ENCODE results near the gene SLC23A3.
A peak's percentile ranks its signal among the peaks of the same experiment; 100 is the strongest.

The SLC23A3 gene

GRCh38 chr2:219169930-219170654, at the start of gene SLC23A3:
Gene SLC23A3, minus strand, starts transcription at chr2:219170029. Its CDS starts 45 bp downstream, at chr2:219169984.
- DNase-seq = no peak

DNA sequence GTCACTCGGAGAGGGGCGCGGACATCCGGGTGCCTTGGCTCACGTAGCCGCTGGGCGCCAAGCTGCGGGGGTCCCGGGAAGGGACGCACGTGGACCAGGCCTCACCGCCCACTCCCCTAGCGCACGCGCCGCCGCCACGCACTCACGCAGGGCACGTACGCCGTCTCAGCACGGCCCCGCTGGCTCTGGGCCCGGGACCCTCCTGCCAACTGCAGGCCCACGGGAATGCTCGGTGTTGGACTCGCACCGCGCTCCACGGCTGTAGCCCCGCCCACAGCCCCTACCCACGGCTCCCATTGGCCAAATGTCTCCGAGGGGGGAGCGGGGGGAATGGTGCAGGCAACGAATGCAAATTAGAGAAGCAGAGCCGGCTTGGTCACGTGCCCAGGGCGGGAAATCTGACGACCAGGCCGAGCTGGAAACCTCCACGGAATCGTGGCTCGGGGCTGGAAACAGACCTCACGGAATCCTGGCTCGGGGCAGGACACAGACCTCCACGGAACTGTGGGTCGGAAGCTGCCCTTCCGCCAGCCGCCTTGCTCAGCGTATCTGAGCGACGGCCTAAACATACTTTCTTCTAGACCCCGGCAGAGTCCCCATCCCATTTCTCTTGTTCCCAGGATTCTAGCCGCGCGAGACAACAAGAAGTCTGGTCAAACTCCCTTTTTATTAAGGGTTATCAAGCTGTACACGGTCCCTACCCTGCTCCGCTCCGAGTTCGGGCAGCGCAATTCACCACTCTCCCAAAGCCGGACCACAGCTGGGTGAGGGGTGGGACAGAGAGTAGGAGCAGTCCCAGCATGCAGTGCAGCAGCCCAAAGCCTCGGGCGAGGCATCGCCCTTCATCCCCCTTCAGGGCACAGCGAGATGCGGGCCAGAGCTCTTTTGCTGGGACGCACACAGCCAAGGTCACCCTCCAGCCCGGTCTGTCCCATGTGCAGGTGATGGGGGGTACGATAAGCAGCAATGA, 49.2 kb upstream of the SLC23A3 start, which contains the start of gene ABCB6:
Gene ABCB6, minus strand, starts transcription at position 227 of the 970 bp plus-strand sequence. CDS start 285 bp downstream, outside the sequence.
- DNase-seq = no peak

DNA sequence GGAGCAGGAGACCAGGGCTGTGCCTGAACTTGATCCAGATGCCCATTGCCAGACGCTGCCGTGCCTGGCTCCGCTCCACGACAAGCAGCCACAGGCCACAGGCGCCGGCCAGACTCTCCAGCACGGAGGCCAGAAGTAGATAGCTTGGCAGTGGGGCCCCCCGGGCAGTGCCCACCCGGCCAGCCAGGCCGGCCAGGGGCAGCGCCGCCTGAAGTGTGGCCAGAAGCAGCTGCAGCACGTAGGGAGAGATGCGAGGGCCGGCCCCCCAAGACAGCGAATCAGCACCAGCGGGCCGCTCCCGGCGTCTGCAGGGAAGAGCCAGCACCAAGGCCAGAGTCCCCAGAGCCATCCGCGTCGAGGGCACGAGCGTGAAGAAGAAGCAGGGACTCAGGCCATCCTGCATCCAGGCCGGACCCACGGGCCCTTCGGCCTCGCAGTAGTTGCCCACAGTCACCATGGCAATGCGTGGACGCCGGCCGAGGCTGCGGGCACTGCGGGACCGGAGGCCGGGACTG, 48.4 kb upstream of the SLC23A3 start:
- no peak for DNase-seq

DNA sequence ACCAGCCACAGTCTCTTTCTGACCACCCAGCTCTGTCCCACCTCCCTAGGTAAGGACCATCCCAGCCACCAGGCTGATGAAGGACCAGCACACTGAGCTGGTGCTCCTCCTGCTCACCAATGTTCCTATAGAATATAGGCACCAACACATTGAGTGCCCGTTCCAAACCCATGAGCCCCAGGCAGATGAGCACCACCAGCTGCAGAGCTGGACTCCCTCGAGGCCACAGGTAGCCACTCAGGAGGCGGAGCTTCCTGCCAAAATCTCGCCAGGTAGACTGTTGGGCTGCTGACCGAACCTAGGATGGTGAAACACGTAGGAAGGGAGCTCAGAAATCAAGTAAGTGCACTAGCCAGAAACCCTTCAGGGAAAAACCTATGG, 46.7 kb upstream of the SLC23A3 start:
- no peak for DNase-seq

- no peak for DNase-seq
Observed at GRCh38 chr2:219215871-219216534, 46.2 kb upstream of the SLC23A3 start.

GRCh38 chr2:219214786-219215185, 45.0 kb upstream of the SLC23A3 start:
- DNase-seq = no peak

- no peak for DNase-seq
Observed at GRCh38 chr2:219214141-219214540, 44.3 kb upstream of the SLC23A3 start.

DNA sequence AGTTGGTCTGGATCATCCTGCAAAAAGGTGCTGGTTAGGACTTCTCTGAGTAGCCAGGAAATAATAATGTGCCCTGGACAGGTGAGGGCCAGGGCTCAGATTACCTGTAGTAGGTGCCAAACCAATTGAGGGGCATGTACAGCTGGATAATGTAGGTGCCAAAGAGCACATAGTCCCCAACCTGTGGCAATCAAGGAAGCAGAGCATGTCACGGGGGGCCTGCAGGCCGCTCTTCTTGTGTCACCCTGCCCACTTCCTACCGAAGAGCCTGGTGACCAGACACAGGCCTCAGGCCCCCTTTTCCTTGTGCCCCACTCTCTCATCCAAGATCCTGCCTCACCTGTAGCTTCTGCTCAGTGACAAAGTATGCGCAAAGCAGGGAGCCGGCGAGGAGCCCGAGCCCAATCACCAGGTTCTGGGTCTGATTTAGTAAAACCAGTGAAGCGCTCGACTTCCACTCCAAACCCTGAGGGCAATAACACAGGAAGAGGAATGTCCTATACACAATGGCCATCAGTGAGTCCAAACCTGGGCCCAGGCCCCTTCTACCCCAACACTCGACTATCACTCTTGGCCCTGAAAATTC, 43.8 kb upstream of the SLC23A3 start:
- DNase-seq = no peak

DNA sequence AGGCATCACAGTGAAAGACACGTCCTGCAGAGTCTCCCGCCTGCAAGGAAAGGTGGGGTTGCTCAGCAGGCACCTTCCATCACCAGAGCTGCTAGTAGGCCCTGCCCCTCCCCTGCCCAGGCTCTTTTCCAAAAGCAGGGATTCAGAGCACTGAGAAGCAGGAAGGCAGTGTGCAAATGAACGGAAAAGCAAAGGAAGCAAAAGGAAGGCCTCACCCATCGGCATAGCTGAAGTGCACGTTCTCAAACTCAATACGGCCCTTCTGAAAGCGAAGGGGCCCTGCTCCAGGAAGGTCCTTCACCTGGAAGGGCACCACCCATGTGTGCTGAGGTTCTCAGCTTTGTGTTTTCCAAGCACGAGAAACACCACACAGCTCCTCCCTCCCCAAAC, 43.2 kb upstream of the SLC23A3 start:
- no peak for DNase-seq

DNA sequence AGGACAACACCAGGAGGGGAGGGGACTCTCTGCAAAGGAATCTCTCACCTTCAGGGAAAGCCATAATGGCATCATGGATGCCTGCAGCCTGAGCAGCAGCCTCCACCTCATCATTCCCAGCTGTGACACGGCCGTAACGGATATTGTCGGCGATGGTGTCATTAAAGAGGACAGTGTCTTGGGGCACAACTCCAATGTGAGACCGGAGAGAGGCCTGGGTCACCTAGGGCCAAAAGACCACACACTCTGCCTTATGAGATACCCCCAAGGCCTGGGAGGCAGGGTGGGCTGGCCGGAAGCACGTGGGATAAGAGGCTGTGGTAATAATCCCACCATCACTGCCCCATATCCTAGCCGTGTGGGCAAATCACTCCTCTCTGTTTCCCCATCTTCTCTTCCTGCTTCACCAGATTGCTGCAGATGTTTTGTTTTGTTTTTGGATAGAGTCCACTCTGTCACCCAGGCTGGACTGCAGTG, 41.1 kb upstream of the SLC23A3 start:
- DNase-seq = no peak

DNA sequence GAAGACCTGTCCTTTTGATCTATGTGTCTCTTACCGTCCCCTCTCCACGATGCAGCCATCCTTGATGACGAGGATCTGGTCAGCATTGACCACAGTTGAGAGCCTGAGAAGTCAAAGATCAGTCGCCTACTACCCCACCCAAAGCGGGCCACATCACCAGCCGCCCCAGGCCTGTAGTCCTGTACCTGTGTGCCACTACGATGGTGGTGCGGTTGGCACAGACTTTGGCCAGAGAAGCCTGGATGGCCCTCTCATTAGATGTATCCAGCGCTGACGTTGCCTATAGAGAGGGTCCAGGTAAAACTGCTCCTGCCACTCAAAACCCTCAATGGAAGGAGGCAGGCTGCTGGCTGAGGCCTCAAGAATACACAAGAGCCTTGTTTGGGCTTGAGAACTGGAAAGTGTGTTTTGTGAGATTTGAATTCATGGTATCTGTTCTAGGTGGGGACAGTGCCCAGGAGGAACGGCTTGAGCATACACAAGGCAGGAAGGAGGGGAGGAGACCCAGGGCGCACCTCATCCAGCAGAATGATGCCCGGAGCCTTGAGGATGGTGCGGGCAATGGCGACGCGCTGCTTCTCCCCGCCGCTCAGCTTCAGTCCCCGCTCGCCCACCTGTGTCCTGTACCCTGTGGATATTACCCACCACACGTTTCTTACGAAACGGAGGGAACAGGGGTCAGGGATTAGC, 40.5 kb upstream of the SLC23A3 start:
- no peak for DNase-seq

DNA sequence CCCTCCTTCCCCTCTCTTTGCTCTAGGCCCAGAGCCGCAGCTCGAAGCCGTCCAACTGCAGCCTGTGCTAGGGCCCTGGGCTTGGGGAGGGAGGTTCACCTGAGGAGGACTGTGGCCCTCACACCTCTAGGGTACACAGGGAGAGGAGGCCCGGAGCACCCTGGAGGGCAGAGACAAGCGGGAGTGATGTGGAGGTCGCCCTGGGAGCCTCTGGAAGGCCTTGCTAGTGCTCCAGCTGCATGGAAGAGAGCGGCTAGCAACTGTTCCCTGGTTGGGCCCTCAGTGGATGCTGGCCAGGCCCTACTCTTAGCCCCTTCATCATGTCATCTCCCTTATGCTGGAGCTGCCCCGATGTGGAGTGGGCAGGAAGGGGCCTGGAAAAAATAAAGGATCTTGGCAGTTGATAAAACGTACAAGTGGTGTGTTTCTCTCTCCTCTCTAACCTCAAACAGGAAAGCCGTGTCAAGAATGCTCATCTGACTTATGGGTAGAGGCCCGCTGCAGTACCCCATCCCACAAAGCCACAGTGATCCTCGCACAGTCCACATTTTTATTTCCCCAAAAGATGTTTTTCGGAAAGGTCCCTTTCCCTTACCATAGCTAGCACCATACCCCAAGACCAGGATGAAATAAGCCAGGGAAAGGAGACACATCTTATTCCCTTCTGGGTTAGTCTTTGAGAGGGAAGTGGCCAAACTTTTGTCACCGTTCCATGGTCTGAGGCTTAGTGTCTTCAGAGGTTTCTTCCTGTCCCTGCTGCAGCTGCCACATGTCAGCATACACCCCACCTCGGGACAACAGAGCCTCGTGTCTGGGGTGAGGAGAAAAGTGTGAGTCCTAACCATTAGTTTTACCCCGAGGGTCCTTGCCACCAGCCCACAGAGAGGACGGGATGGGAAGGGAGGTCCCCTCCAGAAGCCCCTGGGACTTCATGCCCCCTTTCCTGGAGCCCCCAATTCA, 39.7 kb upstream of the SLC23A3 start:
- DNase-seq = peak; percentile 56 to 65

- DNase-seq = no peak
Observed at GRCh38 chr2:219207884-219208740, 38.3 kb upstream of the SLC23A3 start.

DNA sequence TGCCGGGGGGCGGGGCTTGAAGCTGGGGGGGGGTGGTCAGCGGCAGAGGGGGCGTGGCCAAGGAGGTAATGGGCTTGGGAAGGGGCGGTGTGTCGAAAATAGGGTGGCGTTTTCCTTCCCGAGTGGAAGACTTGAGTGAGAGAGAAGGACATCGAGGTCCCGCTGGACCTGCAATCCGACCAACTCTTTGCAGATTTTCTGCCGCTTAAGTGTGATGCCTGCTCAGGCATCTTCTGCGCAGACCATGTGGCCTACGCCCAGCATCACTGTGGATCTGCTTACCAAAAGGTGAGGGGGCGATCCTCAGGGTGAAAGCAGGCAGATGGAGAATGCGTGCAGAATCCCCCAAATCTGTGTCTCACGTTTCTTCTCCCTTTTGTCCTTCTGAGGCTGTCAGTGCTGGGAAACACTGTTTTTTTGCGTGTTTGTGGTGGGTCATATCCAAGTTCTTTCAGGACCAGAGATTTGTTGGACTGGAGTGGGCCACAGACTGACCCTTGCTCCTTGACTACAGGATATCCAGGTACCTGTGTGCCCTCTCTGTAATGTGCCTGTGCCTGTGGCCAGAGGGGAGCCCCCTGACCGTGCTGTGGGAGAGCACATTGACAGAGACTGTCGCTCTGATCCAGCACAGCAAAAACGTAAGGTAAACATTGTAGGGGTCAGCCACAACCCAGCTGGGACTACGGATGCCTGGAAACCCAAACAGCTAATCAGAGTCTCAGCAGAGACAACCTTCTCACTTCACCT, 37.5 kb upstream of the SLC23A3 start:
- no peak for DNase-seq

DNA sequence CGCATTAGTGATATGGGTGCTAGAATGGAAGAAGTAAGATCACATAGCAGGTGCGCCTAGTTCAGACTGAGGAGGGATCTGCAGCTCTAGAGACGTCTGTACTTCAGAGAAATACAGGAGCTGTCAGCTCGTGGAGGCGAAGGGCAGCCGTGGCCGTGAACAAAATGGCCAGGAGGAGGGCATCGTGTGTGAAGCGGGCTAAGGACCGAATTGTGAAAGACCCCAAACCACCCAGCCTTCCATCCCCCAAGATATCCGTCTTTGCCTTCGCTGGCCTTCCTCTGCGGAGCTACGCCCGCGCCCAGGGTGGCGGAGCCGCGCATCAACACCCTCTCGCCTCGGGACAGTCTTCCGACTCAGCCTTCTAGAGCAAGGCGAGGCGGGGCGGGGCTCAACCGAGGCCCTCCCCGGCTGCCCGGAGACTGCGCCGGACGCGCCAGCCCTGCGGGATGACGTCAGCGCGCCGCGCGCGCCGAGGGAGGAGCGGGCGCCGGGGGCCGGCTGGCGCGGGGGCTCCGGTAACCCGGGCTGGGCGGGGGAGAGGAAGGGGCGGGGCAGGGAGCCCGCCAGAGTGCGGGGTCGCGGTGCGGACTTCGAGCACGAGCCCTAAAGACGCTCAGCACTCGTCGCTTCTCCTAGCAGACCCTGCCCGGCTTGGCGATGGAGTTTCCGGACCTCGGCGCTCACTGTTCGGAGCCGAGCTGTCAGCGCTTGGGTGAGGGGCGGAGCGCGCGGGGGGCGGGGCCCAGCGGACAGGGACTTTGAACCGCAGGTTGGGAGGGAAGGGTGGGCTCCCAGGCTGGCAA, 36.7 kb upstream of the SLC23A3 start, which contains the start of gene ZFAND2B:
Gene ZFAND2B, plus strand, starts transcription at position 455 of the 806 bp plus-strand sequence. Its CDS starts 206 bp downstream, at position 661.
- peak; percentile 72 for DNase-seq

DNA sequence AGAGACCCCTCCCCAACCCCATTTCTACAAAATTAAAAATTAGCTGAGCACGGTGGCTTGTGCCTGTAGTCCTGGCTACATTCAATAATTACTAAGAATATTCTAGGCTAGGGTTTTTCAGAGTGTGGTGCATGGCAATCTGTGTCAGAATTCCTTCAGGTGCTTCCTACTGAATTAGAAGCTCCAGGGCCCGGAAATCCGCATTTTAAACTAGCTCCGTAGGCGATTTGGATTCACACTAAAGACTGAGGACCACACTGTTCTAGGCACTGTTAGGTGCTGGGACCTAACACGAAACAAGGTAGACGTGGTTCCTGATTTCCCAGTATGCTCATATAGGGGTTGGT, 36.1 kb upstream of the SLC23A3 start:
- DNase-seq = no peak

DNA sequence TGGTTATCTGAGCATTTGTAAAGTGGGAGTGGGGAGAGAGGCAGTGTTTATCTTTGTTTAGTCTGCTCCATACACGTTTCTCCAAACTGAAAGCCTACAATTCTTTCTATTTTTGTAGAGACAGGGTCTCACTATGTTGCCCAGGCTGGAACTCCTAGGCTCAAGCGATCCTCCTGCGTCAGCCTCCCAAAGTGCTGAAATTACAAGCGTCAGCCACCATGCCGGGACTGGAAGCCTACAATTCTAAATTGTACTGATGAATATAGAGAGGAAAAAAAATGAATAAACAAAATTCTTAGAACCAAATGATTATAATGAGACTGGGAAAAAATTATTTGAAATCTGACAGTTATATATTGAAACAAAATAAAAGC, 35.3 kb upstream of the SLC23A3 start:
- no peak for DNase-seq

All from Kasumi-1 (cell line).